ENCODE measurements around the gene RAB40AL.

Gene RAB40AL

DNA sequence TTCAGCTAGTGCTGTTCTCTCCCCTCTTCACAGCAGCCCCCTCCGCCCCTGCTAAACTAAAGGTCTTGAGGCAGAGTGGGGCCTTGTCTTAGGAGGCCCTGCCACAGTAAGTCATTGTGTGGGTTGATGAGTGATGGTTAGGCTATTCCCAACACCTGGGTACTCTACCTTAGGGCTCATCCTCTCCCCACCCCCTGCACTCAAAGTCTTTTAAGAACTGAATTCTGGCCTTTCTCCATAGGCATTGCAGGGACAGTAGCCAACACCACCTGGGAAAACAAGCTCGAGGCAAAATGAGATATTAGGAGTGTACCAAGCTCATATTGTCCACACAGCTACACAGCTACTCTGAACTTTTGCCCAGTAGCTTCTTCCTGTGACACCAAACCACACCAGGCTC, 42.5 kb downstream of the RAB40AL start:
- WGBS, 2 experiments (ENCODE audit: insufficient coverage in 2 of 2): 100% methylated on average over 1 of the region's 2 CpGs; no CpG with 5 or more reads in 1 of the 2 experiments
- H3K27ac ChIP-seq (ENCODE audit: low read depth, low read length, severe bottlenecking): no peak overlapping the region
- H3K9me3 ChIP-seq (ENCODE audit: control insufficient read depth, low read length): no peaks in the 10 kb centered on the region
- H3K4me3 ChIP-seq (ENCODE audit: extremely low read depth, insufficient read depth, low read length, poor library complexity, severe bottlenecking): no peak overlapping the region
- no peaks in the 10 kb centered on the region for H3K36me3 ChIP-seq (ENCODE audit: control insufficient read depth, insufficient read depth, low read length)
- H3K4me1 ChIP-seq (ENCODE audit: control insufficient read depth, insufficient read depth, low read length, poor library complexity, severe bottlenecking): peaks cover 3% of the 10 kb centered on the region

DNA sequence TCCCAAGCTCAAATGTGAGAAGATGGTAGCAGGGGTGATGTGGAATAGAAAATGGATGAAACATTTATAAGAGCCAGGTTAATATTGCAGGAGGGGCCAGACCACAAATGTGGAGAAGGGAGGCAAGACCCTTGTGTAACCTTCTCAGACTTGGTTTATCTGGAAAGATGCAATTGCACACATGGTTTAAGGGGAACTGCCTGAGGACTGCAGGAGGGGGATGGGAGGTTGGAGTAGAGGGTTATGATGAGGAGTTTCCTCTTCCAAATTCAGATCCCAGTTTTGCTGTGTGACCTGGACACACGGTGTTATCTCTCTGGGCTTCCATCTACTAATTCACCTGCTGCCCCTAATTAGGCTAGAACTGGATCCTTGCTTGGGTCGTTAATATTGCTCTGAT, 46.1 kb downstream of the RAB40AL start:
- H3K36me3 ChIP-seq (ENCODE audit: control insufficient read depth, insufficient read depth, low read length): no peaks in the 10 kb centered on the region
- no peaks in the 10 kb centered on the region for H3K4me1 ChIP-seq (ENCODE audit: control insufficient read depth, insufficient read depth, low read length, poor library complexity, severe bottlenecking)
- no CpG with 5 or more reads among the region's 2 CpGs for WGBS, 2 experiments (ENCODE audit: insufficient coverage in 2 of 2)
- H3K4me3 ChIP-seq (ENCODE audit: extremely low read depth, insufficient read depth, low read length, poor library complexity, severe bottlenecking): no peak overlapping the region
- no peaks in the 10 kb centered on the region for H3K9me3 ChIP-seq (ENCODE audit: control insufficient read depth, low read length)
- H3K27ac ChIP-seq (ENCODE audit: low read depth, low read length, severe bottlenecking): no peak overlapping the region

DNA sequence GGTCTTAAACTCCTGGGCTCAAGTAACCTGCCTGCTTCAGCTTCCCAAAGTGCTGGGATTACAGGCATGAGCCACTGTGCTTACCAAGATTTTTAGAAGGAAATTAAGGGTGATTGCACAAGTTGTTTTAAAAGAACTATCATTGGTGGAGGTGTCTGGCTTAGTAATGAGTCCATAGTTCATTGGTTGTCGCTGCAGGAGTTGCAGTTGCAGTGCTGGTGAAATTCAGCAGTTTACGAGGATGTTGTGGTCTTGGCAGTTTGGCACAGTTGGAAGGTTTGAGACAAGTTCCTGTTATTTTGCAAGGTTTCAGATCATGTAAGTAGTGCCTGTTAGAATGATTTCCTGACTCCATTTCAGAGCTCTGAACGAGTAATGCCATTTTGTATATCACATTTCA, 48.1 kb downstream of the RAB40AL start:
- H3K4me3 ChIP-seq (ENCODE audit: extremely low read depth, insufficient read depth, low read length, poor library complexity, severe bottlenecking): no peak overlapping the region
- H3K36me3 ChIP-seq (ENCODE audit: control insufficient read depth, insufficient read depth, low read length): no peaks in the 10 kb centered on the region
- 93 to 100% methylated on average over 1 to 3 of the region's 3 CpGs for WGBS, 2 experiments (ENCODE audit: insufficient coverage in 2 of 2)
- H3K4me1 ChIP-seq (ENCODE audit: control insufficient read depth, insufficient read depth, low read length, poor library complexity, severe bottlenecking): no peaks in the 10 kb centered on the region
- H3K9me3 ChIP-seq (ENCODE audit: control insufficient read depth, low read length): no peaks in the 10 kb centered on the region
- H3K27ac ChIP-seq (ENCODE audit: low read depth, low read length, severe bottlenecking): no peak overlapping the region

Measured in mesodermal cell (in vitro differentiated cells).